ENCODE results near the gene ARHGAP8. TPM values are rescaled to one million over a fixed set of nuclear protein-coding genes. Genes with fewer than 3 reads are reported as not detected.
A peak's percentile ranks its signal among the peaks of the same experiment; 100 is the strongest.

The ARHGAP8 gene
- total RNA-seq, 1 donor from 2014 or later = not detected

DNA sequence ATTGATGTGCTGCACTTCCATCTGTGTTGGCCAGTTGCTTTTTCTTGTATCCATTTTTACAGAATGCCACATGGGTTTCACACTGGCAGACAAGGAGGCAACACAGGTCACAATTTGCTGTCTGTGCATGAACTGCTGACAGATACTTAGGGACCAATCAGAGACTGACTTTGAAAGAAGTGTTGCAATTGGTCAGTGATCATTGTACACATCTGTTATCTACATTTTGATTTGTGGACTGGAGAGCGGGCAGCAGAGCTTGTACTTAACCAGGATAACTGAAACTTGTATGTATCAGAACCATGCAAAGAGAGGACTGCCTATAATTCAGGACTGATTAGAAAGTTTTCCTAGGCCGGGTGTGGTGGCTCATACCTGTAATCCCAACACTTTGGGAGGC, 28.6 kb upstream of the ARHGAP8 start:
- DNase-seq = no peak
- ATAC-seq (ENCODE audit: poor library complexity) = no peak
- intact Hi-C loops (cut with DNase I) = no loop called here

DNA sequence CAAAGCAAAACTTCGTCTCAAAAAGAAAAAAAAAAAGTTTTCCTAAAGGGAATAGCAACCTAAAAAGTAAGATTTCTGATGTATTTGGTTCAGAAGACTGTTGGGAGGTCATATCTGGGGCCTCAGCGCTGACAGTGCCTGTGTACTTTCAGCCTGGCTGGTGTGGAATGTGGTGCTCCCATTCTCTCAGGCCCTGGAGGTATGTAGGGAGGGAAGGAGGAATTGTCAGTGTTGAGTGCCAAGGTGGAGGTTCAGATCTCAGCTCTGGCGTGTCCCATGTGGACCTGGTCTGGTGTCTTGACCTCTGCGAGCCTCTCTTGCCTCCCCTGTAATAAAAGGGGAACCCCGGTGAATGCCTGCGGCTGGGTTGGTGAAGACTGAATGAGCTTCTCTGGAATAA, 28.0 kb upstream of the ARHGAP8 start:
- ATAC-seq (ENCODE audit: poor library complexity) = no peak
- DNase-seq = no peak
- intact Hi-C loops (cut with DNase I) = no loop called here

DNA sequence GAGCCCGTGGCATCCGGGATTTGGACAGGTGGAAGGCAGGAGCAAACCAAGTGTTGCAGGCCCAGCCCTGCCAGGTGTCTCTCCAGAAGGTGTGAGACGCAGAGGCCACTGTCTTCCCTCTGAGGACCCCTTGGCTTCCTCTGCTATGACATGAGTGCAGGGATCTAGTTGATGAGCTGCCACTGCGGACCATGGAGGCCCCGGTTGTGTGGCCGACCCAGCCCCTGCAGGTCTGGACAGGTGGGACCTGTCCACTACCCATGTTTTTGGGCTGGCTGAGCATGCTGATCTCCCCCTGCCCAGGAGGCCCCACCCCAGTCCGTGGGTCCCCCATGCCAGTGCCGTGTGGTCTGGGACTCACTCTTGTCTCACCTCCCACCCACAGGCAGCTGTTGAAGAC, 27.5 kb upstream of the ARHGAP8 start:
- ATAC-seq (ENCODE audit: poor library complexity) = no peak
- intact Hi-C loops (cut with DNase I) = no loop called here
- no peak for DNase-seq

DNA sequence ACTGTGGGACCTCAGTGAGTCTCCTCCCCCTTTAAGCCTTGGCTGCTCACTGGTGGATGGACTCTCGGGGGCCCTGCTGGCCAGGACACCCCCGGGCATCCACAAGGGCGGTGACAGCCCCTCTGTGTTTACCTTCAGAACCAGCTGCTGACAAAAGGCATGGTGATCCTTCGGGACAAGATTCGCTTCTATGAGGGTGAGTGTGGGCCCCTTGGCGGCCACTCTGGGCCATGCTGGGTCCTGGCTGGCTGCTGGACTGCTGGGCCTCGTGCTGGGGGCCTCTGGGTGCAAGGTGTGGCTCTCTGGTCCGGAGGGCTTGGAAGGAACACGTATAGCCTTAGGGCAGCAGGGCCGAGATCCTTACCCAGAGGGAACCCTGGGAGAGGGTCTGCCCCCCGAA, 25.9 kb upstream of the ARHGAP8 start:
- DNase-seq (no peak), ATAC-seq (ENCODE audit: poor library complexity) (no peak)
- intact Hi-C loops (cut with DNase I) = no loop called here

DNA sequence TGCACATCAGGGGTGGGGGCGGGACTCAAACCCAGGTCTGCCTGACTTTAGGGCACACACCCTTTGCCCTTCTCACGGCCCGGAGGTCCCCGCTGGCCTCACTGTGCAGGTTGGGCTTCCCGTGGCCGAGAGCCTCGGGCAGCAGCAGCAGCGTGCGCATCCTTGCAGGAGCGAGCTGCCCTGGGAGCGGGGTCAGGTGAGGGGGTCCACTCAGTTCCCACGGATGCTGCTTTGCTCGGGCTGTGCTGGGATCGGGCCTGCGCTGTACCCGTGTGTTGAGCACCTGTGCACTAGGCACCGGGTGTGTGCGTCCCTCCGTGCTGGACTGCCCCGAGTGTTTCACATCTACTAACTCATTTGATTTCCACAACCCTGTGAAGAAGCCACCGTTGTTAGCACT, 25.2 kb upstream of the ARHGAP8 start:
- DNase-seq (no peak), ATAC-seq (ENCODE audit: poor library complexity) (no peak)
- intact Hi-C loops (cut with DNase I) = no loop called here

DNA sequence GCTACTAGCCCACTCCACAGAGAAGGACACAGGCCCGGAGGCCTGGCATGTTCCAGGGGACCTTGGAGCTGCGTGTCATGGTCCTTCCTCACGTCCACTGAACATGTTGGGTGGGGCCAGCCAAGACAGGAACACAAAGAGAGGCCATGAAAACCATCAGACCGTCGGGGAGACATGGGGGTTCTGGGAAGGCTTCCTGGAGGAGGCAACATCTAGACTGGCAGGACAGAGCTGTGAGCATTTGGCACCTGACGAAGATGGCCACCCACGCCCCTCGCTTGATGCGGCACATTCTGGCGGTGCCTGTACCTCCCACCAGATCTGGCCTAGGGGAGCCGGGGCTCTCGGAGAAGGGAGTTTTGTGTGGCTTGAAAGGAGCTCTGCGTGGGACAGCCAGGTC, 24.7 kb upstream of the ARHGAP8 start:
- ATAC-seq (ENCODE audit: poor library complexity) (no peak), DNase-seq (no peak)
- intact Hi-C loops (cut with DNase I) = no loop called here

DNA sequence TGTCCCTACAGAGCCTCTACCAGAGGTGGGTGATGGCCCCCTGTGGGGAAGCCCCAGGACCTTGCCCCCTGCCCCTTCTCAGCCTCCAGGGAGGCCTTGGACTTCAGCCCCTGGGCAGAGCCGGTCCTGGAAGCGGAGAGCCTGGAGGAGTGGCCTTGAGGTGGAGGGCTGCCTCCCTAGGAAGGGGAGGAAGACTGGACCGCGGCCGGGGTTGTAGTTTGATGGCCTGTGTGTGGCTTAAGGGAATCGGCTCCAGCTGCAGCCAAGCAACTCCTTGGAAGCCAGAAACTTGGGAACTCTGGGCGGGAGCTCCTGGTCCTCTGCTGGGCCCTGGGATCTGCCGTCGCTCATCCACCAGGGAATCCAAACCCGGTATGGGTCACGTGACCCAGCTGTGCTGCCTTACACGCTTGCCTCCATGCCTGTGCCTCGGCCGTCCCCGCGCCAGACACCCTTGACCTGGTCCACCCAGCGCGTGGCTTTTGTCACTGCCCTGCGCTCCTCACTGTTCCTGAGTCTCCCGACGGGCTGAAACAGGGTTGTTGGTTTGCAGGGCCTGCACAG, 23.5 kb upstream of the ARHGAP8 start:
- ATAC-seq (ENCODE audit: poor library complexity) = peak; percentile 64
- intact Hi-C loops (cut with DNase I) = no loop called here
- DNase-seq = peak; percentile 71

DNA sequence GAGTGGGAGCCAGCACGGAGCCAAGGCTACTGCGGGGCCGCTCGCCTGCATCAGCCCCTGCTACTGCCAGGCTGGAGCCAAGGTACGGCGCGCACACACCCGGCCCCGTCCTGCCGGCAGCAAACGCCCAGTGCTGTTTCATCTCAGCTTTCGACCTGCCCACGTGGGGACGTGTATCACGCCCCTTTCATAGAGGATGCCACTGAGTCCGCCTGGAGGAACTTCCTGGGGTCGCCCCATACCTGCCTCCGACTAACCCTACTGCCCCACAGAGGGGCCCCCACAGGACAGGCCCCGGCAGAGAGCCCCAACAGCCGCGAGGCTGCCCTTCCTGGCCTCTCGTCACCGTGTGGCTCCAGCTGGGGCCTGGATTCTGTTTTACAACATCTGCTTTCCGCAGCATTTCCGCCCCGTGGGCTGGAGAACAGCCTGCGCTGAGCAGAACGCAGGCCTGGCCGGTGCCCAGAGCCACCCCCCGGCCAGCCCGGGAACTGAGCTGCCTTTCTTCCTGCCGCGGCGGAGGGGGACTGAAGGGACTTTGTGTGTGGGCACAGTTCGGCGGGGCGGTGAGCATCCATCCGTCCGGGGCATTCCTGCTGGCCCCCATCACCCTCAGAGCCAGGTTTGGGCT, 22.9 kb upstream of the ARHGAP8 start:
- DNase-seq = peak; percentile 77
- intact Hi-C loops (cut with DNase I) = no loop called here

DNA sequence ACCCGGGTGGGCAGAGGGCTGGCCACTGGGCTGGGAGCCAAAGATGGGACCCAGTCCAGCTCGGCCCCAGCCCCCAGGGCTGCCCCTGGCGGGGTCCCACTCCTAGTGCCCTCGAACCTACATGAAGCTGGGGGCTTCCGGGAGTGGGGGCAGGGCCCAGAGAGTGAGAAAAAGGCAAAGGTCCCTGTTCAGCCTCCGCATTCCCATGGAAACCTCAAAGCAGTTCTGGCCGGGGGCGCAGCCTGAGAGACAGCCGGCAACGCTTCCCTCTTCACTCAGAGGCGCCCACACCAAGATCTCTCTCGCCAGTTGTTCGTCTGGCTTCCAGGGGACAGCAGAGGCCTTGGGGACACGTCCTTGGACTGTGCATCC, 22.4 kb upstream of the ARHGAP8 start:
- ATAC-seq (ENCODE audit: poor library complexity) = no peak
- intact Hi-C loops (cut with DNase I) = no loop called here
- no peak for DNase-seq

More for the DNA sequence above, 22.9 kb upstream of the ARHGAP8 start:
- peak; percentile 81 for ATAC-seq (ENCODE audit: poor library complexity)

DNA sequence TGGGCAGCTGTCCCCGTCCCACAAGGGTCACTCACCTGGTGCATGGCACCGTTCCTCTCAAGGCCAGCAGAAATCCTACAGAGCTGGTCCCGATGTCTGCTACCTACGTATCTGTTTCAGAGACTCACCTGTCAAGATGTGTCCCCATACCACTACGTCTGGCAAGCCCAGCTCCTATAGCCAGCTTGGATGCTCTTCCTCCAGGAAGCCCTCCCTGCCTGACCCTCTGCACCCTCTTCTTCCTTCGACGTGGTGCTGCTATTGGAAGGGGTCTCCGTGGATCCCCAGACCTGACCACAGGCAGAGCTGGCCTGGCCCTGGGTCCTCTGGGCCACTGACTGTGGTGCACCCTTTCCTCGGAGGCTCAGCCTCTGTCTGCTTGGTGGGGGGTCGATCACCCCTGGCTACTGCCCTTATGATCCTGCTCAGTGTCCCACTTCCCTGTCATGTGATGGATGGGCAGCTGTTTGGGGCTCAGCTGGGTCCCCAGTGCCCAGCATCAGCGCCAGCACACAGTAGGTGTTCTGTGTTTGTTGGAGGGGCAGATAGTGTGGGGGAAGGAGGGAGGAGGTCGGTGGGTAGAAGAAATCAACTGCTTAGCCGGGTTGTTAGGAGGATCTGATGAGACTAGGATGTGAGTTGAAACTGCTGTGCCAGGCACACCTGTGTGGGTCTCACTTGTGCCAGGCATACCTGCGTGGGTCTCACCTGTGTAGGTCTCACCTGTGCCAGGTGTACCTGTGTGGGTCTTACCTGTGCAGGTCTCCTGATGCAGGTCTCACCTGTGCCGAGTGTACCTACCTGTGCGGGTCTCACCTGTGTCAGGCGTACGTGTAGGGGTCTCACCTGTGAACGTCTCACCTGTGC, 21.7 kb upstream of the ARHGAP8 start:
- intact Hi-C loops (cut with DNase I) = no loop called here
- ATAC-seq (ENCODE audit: poor library complexity) (no peak), DNase-seq (no peak)

DNA sequence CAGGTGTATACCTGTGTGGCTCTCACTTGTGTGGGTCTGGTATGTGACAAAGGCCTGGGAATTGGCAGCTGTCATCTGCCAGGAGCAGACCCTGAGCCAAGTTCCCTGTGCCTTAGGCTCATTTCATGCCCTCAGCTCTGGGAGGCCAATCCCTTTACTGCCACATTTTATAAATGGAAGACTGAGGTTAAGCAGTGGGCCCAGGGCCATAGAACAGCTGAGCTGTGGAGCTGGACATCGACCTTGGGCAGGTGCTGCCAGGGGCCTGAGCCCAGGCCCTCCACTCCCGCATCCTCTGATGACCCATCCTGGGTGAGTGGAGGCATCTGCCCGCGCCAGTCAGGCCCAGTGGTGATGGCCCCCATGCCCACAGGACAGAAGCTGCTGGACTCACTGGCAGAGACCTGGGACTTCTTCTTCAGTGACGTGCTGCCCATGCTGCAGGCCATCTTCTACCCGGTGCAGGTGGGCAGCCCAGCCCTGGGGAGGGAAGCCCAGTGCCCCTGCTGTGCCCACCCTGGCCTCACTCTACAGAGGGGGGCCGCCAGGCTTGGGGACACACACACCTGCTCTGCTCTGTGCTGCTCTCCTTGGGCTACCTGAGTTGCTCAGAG, 20.9 kb upstream of the ARHGAP8 start:
- DNase-seq (no peak), ATAC-seq (ENCODE audit: poor library complexity) (no peak)
- intact Hi-C loops (cut with DNase I) = no loop called here

DNA sequence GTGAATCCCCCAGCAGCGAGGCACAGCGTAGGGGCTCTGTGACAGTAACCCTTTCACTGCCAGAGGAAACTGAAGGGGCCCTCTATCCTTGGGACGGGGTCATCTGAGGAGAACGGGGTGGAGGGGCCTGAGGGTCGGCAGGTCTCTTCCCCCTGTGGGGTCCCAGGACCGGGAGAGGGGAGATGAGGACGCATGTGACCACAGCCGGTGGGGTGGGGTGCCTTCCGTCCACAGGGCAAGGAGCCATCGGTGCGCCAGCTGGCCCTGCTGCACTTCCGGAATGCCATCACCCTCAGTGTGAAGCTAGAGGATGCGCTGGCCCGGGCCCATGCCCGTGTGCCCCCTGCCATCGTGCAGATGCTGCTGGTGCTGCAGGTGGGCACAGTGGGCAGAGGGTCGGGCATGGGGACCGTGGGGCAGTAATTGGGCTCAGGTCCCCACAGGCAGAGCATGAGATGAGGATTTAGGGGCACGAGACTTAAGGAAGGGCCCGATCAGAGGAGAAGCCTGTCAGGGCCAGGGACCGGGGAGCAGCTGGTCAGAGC, 20.3 kb upstream of the ARHGAP8 start:
- ATAC-seq (ENCODE audit: poor library complexity) (no peak), DNase-seq (no peak)
- intact Hi-C loops (cut with DNase I) = no loop called here

DNA sequence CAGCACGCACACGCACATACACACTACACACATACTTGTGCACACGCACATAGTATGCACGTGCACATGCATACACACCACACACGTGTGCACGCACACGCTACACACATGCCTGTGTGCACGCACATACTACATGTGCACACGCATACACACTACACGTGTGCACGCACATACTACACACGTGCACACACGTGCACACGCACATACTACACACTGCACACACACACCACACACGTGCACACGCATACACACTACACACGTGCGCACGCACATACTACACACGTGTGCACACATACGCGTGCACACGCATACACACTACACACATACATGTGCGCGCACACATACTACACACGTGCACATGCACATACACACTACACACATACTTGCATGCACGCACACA, 19.7 kb upstream of the ARHGAP8 start:
- ATAC-seq (ENCODE audit: poor library complexity) (no peak), DNase-seq (no peak)
- intact Hi-C loops (cut with DNase I) = no loop called here

DNA sequence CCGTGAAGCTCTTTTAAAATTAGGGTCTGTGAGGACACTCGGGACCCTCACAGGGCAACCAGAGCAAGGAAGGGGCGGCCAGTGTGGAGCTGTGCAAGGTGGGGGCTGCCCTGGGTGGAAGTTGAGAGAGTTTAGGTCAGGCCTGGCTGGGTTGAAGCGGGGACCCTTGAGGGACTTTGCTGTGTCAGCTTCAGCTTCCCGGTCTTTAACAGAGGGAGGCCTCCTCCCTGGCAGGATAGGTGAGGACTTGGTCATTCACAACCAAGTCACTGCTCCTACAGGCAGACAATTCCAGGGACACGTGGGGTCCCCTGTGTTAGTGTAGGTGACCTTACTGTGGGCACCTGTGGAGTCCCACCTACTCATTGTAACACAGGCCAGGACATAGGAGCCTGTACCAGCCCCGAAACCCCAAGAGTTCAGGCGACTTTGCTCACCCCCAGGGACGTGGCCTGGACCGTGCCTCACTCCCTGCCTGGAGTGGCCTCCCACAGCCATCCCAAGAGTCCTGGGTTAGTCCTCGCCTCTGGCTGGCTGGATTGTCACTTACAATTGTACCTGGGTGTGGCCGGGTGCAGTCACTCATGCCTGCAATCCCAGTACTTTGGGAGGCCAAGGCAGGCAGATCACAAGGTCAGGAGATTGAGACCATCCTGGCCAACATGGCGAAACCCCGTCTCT, 18.8 kb upstream of the ARHGAP8 start:
- DNase-seq = no peak
- ATAC-seq (ENCODE audit: poor library complexity) = no peak
- intact Hi-C loops (cut with DNase I) = no loop called here

DNA sequence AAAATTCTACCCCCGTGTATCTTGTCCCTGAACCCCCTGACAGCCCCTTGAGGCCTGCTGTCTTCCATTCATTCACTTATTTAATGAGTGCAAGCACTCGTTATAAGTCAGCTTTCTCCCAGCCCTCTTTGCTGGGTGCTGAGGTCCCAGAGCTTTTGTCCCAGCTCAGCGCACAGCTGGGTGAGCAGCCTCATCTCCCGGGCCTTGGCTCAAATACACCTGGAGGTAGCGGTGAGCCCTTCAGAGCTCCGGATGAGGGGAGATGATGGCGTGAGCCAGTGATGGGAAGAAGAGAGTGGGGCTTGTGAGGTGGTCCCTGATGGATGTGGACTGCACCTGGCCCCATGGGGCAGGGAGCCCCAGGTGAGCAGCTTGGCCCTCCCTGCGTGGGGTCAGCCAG, 18.1 kb upstream of the ARHGAP8 start:
- no peak for ATAC-seq (ENCODE audit: poor library complexity)
- no peak for DNase-seq
- intact Hi-C loops (cut with DNase I) = no loop called here

DNA sequence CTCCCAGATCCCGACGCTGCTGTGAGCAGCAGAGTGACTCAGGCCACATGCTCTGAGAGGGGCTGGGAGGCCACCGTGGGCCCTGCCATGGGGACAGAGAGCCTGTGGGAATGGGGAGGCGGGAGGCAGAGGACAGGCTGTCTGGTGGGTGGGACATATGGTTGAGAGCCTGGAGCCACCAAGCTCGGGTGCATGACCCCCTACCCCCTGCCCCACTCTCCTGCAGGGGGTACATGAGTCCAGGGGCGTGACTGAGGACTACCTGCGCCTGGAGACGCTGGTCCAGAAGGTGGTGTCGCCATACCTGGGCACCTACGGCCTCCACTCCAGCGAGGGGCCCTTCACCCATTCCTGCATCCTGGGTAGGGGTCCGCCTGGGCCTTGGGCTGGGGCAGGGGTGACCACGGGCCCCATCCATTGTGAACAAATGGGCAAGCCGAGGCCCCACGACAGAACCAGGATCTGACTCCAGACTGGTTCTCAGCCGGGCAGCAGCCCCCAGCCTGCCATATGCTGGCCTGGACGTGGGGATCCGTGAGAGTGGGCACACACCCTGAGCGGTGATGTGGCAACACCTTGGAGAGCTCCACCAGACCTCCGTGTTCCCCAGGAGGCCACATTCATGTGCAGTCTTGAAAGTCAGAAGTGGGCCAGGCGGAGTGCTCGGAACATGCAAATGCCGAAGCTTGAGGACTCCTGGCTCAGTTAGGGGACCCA, 17.4 kb upstream of the ARHGAP8 start:
- DNase-seq (no peak), ATAC-seq (ENCODE audit: poor library complexity) (no peak)
- intact Hi-C loops (cut with DNase I) = loop anchor here (5.0 kb wide), 1 partner anchor 38 kb away; no protein-coding TSS in a partner anchor

DNA sequence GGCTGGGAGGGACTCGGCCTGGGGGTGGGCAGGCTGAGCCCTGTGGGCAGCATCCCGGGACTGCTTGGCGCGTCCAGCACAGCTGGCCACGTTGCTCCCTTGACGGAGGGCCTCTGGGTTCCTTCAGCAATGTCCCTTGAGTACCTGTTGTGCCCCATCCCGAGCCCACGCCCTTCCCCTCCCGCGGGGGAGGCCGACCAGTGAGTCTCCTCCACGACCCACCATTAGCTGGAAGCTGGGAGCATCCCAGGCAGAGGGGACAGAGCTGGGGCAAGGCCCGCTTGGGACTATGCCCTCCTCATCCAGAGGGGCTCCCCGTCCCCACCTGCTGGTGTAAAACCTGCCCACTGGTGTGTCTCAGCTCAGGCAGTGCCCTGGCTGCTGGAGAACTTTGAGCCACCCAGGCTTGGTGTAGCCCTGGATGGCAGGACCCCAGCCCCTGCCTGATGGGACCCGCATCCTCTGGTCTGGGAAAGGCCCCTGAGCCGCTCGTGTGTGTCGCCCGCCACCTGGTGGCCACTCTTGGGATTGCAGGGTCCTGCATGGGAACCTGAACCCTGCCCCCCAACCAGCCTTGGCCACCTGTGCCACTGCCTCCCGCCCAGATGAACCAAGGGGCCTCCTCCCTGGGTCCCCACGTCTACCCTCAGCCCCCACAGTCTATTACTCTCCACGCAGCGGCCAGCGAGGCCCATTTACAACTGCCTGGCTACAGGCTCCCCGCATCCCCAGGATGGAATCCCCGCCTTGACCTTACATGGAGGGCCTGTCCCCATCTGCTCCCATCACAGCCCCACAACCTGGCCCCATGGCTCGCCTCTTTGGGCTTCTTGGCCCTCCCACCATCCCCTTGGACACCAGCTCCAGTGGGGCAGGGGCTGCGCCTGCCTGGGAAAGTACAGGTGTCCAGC, 16.6 kb upstream of the ARHGAP8 start:
- ATAC-seq (ENCODE audit: poor library complexity) = peak; percentile 77
- DNase-seq = peak; percentile 87
- intact Hi-C loops (cut with DNase I) = loop anchor here (5.0 kb wide), 1 partner anchor 38 kb away; no protein-coding TSS in a partner anchor
